LNCaP clone FGC (cell line): ENCODE measurements around the gene COL10A1.

ENCODE experiments used
- DNase-seq: peaks from one replicate; pipeline ENCODE4 v3.0.0-alpha.2; 2011; ENCODE audit warnings: low read depth
- H3K4me3 ChIP-seq: 2 replicates; pipeline ENCODE4 v1.5.1; 2011; ENCODE audit warnings: mild to moderate bottlenecking, low read depth, low read length, control low read depth
- CTCF ChIP-seq: IDR thresholded peaks from 2 replicates; pipeline ENCODE4 v1.5.1; 2012; ENCODE audit warnings: mild to moderate bottlenecking; ENCODE audit not compliant: control insufficient read depth, insufficient read depth; ENCODE audit errors: extremely low read depth

COL10A1 gene

GRCh38 chr6:116127771-116128493 lies 2.0 kb upstream of the COL10A1 start:
- H3K4me3 ChIP-seq: no peak overlapping the region
- no peak for TF ChIP-seq CTCF
- DNase-seq: no peak

GRCh38 chr6:116120430-116120829 lies 5.5 kb downstream of the COL10A1 start:
- TF ChIP-seq CTCF: no peak
- DNase-seq: no peak
- H3K4me3 ChIP-seq: no peak overlapping the region

- DNase-seq: no peak
- no peak overlapping the region for H3K4me3 ChIP-seq
- TF ChIP-seq CTCF: no peak
These were observed 7.3 kb downstream of the COL10A1 start for GRCh38 chr6:116118608-116119007.

- H3K4me3 ChIP-seq: no peak overlapping the region
- no peak for DNase-seq
- TF ChIP-seq CTCF: no peak
These were observed 10.2 kb downstream of the COL10A1 start for GRCh38 chr6:116115781-116116180.

GRCh38 chr6:116113386-116113785 lies 12.5 kb downstream of the COL10A1 start:
- no peak for DNase-seq
- TF ChIP-seq CTCF: no peak
- no peak overlapping the region for H3K4me3 ChIP-seq

- H3K4me3 ChIP-seq: no peak overlapping the region; the same call in 1 of the 2 replicates
- peak; percentile 82 for DNase-seq
- TF ChIP-seq CTCF: peak; percentile 52; the same call in 1 of the 2 replicates
These were observed 14.1 kb downstream of the COL10A1 start for GRCh38 chr6:116111552-116112528.
